PC-9 (cell line): ENCODE data around the gene EEF1AKMT3.

ENCODE experiments used
- EZH2 ChIP-seq: fragments of 200-600 bp; sonication (generic); IDR thresholded peaks from 2 replicates; pipeline ENCODE4 v1.8.0; 2017; ENCODE audit warnings: antibody characterized with exemption, low read depth
- TF ChIP-seq, protein P1 (sequence below): fragments of 200-600 bp; sonication (generic); conservative IDR thresholded peaks from 2 replicates; pipeline ENCODE4 v1.6.1; 2017; ENCODE audit warnings: mixed run types, antibody characterized with exemption, mild to moderate bottlenecking, moderate library complexity

DNA sequence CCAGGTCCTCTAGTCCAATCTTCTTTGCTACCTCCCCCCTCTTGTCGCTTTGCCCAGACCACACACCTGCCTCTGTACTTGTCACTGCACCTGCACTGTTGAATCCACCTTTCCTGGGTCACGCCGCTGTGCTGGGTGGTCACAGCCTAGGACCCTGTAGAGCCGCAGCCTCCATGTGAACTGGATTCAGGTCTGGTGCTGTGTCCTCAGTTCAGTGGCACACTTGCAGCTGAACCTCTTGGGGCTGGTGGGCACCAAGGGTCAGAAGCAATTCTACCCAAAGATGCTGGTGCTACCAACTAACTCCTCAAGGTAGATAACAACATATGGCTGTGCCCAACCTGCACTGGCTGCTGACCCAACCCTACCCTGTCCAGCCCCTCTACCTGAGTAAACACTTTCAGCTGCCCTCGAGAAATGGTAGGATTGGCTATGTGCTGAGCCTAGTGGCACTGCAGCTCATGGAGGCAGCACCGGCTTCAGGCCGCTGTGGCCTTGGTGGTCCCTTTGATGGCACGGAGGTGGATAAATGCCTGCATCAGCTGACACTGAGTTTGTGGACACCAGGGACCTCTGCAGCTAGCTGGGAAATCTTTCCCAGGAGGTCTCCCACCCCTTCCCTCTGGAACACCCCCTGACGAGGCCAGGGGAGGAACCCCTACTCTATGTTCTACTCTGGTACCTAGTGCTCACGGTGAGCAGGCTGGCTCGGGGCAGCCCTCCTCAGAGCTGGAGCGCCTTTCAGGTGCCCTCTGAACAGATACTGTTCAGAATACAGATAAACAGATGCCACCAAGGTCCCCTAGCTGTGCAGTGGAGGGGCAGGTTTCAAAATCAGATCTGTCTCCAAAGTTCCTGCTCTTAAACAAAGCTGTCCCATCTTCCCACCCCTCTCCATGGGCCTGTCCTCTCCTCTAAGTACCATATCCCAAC is 48.1 kb upstream of the EEF1AKMT3 start:
- TF ChIP-seq, protein P1, sequence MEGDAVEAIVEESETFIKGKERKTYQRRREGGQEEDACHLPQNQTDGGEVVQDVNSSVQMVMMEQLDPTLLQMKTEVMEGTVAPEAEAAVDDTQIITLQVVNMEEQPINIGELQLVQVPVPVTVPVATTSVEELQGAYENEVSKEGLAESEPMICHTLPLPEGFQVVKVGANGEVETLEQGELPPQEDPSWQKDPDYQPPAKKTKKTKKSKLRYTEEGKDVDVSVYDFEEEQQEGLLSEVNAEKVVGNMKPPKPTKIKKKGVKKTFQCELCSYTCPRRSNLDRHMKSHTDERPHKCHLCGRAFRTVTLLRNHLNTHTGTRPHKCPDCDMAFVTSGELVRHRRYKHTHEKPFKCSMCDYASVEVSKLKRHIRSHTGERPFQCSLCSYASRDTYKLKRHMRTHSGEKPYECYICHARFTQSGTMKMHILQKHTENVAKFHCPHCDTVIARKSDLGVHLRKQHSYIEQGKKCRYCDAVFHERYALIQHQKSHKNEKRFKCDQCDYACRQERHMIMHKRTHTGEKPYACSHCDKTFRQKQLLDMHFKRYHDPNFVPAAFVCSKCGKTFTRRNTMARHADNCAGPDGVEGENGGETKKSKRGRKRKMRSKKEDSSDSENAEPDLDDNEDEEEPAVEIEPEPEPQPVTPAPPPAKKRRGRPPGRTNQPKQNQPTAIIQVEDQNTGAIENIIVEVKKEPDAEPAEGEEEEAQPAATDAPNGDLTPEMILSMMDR = no peak
- no peak for TF ChIP-seq EZH2
